Measurements from ENCODE around the gene CCDC28A.
A peak's percentile ranks its signal among the peaks of the same experiment; 100 is the strongest.
"Not testable (repeated sequence)": the region's sequence is repeated elsewhere in the genome, so short reads cannot be mapped to it uniquely, and the experiment has no call there.

Gene CCDC28A

DNA sequence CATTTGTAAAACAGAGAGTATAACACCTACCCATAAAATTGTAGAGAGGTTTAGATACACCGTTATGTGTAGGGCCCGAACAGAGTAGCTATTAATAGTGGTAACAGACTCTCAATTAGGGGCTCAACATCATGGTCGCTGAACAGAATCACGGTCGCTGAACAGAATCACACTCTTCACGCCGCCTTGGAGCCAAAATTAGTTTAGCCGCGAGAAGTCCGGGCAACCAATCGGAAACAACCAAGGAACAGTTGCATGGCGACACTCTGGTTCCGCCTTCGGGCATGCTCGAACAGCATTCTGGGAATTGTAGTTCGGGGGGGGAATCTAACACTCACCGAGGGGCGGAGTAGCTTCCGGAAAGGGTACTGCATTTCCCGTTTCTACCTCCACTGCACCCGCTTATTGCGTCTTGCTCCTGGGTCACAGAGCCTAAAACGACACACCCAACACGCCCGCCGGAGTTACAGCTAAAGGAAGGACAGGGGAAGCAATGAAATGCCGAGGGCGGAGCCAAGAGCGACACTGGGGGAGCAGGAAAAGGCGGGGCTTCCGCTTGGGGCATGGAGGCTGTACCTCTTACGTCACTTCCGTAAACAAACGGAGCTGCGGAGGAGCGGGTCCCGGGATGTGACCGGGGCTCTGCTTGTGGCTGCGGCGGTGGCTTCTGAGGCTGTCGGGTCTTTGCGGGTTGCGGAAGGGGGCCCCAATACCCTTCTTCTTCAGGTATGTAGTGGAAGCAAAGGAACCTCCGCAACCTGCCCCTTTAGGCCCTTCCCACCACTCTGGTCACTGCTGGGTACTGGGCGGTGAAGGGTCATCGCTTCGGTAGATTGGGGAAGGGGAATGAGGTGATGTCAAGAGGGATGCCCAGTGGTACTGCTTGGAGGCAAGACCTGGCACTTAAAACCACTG is at the start of gene CCDC28A:
Gene CCDC28A (plus strand): TSS at position 593 of the 915 bp plus-strand sequence. CDS start 2,352 bp downstream, outside the sequence.
- peak; percentile 96 for DNase-seq (ENCODE audit: low spot score)

DNA sequence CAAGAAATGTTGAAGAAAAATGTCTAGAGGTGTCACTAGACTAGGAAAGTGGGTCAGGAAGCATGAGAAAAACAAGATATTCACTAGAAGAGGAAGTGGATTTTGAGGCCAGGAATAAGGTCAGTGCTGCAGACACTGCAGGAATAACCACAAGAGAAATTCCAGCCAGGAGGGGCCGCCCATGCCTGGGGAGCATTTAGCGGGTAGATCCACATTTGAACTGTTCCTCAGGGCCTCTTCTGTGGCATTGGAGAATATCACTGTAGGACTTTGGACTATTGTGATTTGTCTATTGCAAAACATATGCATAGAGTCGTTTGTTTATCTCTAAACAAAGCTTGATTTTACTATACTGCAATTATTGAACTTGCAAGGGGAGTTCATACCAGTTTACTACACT is 49.6 kb upstream of the CCDC28A start:
- peak; percentile 26 for DNase-seq (ENCODE audit: low spot score)

DNA sequence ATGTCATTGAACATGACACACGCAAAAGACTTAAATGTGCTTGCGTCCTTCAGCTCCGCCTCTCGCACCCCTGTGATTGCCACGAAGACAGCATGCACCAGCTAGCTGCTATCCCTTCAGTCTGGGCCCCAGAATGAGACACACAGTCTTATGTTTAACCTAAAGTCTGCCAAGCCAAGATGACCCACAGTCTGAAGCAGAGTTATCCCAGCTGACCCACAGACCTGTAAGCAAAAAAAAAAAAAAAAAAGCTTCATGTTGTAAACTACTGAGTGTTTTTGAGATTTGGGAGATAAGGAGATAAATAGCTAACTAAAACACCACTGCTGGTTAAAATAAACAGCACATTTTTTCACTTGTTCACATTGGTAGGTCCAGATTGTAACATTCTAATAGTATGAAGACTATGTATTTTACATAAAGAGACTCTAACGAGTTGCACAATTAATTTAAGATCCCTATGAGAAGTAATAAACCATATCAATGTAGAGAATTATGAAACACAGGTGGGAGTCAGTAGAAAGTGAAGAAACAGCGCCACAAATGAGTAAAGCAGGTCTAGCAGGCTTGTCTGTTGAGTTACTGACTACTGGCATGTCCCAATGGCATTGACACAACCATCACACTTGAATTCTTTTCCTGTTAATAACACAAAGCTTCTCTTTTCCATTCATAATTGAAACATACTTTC is 47.4 kb upstream of the CCDC28A start:
- no peak for DNase-seq (ENCODE audit: low spot score)

DNA sequence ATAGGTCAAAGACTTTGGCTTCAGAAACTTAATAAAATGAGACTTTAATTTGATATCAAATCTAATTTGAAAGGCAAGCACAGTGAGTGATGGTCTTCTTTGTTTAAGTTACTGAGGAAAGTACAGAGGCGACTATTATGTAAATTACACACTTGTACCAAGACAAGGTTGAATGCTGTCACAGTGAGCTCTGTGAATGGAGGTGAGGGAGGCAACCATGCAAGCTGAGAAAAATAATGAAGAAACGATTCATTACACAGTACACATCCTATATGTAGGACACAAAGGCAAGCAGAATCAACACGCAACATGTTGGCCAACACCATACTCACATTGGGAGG is 46.8 kb upstream of the CCDC28A start:
- no peak for DNase-seq (ENCODE audit: low spot score)

DNA sequence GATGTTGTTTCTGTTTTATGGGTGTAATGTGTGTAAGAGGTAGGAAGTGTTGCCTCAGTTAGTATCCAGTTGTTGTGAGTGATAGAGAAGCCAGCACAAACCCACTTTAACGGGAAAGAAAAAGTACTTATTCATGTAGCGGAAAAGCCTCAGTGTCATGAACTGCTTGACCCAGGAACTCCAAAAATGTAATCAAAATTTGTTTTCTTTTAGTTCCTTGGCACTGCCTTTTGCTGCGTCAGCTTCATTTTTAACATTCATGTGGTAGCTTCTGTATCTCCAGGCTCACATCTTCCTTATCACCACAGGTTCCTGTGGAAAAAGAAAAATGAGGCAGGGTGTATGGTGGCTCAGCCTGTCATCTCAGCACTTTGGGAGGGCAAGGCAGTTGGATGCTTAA is 46.4 kb upstream of the CCDC28A start:
- no peak for DNase-seq (ENCODE audit: low spot score)

DNA sequence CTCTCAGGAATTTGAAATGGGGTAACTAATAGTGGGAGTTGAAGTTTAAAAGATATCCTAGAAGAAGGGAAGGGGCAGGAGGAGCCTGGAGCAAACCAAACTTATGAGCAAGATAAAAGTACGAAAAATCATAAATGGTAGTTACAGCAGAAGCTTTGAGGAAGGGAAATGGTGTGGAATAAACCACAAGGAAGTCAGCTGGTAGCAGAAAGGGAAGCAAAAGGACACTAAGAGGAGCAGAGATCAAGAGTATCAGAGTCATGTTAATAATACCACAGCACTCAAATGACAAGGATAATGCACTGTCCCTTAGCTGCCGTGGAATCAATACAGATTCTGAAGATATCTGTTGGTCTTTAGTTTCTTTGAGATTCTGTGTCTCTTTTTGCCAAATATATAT is 44.9 kb upstream of the CCDC28A start:
- no peak for DNase-seq (ENCODE audit: low spot score)

DNA sequence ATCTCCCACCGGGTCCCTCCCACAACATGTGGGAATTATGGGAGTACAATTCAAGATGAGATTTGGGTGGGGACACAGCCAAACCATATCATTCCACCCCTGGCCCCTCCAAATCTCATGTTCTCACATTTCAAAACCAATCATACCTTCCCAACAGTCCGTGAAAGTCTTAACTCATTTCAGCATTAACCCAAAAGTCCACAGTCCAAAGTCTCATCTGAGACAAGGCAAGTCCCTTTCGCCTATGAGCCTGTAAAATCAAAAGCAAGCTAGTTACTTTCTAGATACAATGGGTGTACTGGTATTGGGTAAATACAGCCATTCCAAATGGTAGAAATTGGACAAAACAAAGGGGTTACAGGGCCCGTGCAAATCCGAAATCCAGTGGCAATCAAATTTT is 43.5 kb upstream of the CCDC28A start:
- DNase-seq (ENCODE audit: low spot score) = not testable (repeated sequence)

DNA sequence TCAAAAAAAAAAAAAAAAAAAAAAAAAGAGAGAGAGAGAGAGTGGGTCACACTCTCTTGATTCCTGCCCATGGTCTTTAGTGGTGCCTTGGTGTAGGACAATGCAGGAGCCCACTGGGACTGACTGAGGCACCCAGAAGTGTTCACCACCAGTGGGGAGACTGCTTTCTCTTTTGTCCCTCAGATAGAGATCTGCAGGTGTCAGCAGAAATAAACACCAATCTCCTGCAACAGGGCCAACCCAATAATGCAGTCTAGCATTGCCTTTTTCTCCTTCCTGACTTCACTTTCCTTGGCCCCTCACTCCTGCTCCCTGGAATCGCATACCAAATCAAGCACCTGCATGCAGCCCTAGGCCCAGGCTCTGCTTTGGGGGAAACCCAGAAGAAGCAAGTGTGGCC is 39.0 kb upstream of the CCDC28A start:
- DNase-seq (ENCODE audit: low spot score) = no peak

DNA sequence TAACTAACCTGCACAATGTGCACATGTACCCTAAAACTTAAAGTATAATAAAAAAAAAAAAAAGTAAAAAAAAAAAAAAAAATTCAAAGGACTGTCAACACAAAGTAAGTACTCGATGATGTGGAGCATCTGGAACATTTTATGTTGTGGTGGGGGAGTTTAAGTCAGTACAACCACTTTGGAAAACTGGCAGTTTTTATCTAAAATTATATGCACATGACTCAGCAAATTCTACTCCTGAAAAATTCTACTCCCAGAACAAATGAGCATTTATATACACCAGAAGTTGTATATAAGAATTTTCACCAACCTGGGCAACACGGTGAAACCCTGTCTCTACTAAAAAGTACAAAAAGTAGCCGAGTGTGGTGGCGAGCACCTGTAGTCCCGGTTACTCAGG is 36.9 kb upstream of the CCDC28A start:
- DNase-seq (ENCODE audit: low spot score) = no peak

DNA sequence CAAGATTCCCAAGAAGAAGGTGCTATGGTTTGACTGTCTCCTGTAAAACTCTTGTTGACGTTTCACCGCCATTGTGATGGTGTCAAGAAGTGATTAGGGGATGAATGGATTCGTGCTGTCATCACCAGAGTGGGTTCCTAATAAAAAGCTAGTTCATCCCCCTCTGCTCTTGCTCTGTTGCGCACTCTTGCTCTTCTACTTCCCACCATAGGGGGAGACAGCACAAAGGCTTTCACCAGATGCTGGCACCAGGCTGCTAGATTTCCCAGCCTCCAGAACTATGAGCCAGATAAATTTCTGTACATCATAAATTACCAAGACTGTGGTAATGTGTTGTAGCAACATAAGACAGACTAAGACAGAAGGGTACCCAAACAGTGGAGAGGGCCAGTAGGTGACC is 21.6 kb upstream of the CCDC28A start:
- no peak for DNase-seq (ENCODE audit: low spot score)

DNA sequence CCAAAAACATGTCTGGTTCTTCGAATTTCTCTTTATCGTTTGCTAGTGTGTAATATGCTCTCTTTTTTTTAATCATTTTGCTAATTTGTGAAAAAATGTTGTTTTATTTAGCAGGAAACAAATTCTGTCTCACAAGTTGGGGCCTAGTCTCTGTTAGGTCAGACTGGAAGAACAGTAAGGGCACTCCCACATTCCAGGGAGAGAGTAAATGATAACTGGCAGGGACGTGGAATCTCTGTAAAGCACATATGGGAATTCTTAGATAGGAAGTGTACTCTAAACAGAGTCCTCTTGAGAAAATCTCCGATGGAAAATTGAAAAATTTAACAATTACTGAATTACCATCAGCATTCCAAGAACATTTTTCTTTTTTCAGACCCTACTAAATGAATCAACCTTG is 16.4 kb upstream of the CCDC28A start:
- DNase-seq (ENCODE audit: low spot score) = no peak

DNA sequence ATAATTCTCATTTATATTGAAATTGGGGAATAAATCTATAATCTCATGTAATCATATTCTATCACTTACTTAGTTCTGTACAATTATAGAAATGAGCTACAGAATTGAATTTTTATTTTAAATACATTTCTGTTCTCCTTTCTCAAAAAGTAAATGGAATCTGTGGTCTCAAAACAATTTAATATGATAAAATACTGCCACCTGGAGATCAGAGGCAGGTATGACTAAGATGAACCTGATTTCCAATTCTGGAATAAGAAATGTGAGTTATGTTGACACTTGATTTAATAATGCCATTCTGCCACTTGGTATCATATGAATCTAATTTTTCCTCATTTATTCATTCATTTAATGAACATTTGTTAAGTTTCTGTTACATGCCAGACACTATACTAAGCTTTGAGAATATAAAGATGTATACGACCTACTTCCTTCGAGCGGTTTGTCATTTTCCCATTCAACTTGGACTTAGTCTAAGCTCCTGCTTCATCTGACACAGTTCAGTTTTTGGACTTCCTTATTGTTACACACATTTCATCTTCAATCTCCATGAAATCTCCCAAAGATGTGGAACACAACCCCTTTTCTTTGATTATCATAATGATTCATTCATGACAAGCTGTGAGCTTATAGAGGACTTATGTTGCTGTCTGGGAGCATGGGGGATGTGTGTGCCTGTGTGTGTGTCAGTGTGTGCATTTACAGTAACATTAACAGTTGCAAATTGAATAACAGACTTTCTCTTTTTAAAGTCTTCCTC is 7.5 kb upstream of the CCDC28A start:
- DNase-seq (ENCODE audit: low spot score) = peak; percentile 45

DNA sequence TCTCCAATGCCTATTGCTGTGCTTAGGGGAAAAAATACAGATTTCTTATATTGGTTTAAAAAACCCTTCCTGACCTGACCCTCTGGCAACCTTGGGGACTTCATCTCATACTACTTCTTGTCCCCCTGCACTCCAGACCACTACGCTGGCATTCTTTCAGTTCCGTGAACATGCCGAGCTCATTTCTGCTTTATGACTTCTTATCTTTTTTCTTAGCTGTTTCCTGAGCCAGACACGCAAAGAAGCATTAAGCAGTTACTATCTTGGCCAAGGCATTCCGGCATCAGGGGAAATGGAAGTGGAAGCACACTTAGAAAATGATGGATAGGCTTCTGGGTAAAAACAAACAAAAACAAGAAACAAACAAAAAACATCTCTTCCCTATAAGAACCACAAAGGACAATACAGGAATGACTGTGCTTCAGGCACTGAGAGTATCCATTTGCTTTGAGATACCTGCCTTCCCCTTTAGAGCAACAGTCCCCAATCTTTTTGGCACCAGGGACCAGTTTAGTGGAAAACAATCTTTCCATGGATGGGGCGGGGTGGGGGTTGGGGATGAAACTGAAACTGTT is 4.4 kb upstream of the CCDC28A start:
- no peak for DNase-seq (ENCODE audit: low spot score)

DNA sequence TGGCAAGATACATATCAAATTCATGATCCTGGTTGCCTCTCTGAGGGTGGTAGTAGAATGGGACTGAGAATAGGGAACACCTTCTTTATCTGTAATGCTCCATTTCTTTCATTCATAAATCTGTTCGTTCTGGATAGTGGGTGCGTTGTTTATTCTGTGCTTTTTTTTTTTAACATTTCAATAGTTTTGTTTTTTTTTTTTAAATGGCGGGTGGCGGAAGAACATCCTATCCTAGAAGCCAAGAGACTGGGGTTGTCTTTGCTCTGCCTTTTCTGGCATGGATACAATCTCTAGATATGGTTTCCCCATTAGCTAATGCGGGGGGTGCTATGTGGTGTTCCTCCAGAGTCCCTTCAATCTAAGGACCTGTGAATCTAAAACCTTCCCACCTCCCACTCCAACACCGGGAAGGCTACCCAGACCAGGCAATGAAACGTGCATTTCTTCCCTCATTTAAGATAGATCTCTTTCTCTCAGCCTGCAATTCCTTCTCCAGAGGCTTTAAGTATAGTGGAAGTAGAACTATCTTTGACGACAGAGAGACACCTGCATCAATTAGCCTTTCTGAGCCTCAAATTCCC is 883 bp upstream of the CCDC28A start:
- no peak for DNase-seq (ENCODE audit: low spot score)

DNA sequence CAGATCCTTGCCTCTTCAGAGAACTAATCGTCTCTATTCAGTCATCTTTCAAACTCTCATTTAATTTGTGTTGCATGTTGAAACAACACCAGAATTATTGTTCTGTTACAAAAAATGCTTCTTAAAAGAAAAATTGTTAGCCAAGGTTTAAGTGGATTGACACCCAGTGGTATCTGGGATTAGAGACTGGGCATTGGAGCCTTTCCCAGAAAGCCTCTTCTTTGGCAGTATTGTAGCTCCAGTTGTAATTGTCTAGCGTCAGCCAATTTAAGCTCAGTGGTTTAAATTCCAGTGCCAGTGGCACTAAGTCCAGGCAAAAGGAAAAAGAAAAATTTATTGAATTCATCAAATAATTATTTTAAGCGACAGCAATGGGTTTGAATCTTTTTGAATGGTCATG is 801 bp downstream of the CCDC28A start:
- DNase-seq (ENCODE audit: low spot score) = no peak

DNA sequence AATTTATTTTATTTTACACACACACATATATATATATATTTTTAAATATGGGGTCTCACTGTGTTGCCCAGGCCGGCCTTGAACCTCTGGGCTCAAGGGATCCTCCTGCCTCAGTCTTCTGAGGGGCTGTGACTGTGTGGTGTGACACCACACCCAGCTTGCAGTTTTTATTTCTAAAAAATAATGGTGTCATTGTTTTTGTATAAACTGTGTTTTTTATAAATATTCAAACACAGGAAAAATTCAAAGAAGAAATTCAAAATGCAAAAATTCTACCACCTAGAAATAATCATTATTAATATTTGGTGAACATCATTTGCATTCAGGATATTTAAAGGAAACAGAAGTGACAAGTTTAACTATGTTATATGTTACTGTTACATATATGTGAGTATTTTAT is 3.1 kb downstream of the CCDC28A start:
- DNase-seq (ENCODE audit: low spot score) = no peak

DNA sequence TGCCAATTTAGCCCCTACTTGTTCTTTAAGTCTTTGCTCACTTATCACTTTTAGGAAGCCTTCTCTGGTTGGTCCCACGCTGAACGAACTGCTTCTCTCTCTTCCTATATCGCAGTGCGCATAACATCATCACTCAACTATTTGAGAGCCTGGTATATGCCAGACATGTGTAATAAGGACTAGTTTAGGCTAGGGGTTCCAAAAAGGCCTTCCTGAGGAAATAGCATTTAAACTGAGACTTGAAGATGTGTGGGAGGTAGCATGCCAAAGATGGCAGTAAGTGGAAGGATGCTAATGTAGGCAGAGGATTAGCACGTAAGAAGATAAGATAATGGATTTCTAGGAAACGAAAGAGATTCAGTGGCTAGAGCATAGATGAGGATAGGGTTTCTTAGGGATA is 4.8 kb downstream of the CCDC28A start:
- no peak for DNase-seq (ENCODE audit: low spot score)

DNA sequence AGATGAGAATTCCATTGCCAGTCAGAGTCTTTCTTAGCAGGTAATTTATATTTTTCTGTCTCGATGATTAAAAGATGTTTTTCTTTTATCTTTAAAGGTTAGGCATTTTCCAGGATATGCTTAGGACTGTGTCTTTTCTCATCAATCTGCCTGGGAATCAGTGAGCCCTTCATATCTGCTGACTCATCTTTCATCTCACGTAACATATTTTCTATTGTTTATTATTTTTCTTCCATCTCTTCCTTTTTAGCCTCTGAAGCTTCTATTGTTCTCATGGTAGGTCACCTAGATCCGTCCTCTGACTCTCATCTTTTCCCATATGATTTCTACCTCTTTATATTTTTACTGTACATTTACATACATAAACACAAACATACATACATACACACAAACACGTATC is 8.7 kb downstream of the CCDC28A start:
- DNase-seq (ENCODE audit: low spot score) = no peak

DNA sequence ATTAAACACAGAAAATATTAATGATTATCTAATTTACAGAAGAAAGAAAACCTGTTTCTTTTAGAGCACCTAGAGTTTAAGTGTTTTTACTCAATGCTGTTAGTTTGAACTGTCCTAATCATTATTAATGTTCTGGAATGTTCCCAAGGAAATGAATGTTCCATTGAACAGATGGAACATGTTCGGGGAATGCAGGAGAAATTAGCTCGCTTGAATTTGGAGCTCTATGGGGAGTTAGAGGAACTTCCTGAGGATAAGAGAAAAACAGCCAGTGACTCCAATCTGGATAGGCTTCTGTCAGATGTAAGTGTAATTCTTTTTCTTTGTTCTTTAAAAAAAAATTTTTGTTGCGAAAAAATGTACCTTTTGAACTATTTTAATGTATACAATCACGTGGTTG is 11.5 kb downstream of the CCDC28A start:
- no peak for DNase-seq (ENCODE audit: low spot score)

DNA sequence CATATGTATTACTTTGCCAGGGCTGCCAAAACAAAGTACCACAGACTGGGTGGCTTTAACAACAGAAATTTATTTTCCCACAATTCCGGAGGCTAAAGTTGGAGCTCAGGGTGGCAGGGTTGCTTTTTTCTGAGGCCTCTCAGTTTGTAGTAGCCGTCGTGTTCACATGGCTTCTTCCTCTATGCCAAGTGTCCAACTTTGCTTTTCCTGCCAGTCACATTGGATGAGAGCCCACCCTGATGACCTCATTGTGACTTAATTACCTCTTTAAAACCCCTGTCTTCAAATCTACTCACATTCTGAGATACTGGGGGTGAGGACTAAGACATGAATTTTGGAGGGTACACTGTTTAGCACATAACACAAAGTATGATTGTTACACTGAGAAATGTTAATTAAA is 12.4 kb downstream of the CCDC28A start:
- DNase-seq (ENCODE audit: low spot score) = no peak

DNA sequence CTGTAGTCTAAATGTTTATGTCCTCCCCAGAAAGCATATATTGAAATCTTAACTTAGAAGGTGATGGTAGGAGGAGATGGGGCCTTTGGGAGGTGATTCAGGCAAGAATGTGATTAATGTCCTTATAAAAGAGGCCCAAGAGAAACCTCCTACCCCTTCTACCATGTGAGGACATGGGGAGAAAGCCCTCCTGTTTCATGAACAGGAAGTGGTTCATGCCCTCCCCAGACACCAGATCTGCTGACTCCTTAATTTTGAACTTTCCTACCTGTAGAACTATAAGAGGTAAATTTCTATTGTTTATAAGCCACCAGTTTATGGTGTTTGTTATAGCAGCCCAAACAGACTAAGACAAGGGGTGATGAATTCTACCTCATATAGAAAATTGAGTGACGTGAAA is 13.6 kb downstream of the CCDC28A start:
- DNase-seq (ENCODE audit: low spot score) = no peak
